Pancreas (tissue), 10 donors: ENCODE data around the gene SLC16A2. TPM values are rescaled to one million over a fixed set of nuclear protein-coding genes. Genes with fewer than 3 reads are reported as not detected.

Source experiments
- ATAC-seq, 4 donors: fragments of 200-7000 bp; cut with Tn5 transposase; one replicate each; pipeline versions ENCODE4 v1.8.0 to v1.9.1; 2020; ENCODE audit warnings: mild to moderate bottlenecking in 4 of 4, moderate library complexity in 4 of 4
- DNase-seq, 6 donors: peaks; one replicate each; pipeline ENCODE4 v3.0.0-alpha.2; 2020
- FAIRE-seq: peaks from 2 replicates; lab custom pipeline; 2012; peaks lifted over from hg19 to GRCh38; lab: Jason Lieb, UNC
- H3K27ac ChIP-seq, 4 donors: fragments of 200-600 bp; sonication (generic); 1 replicate in 3 of 4; 2 replicates in 1 of 4; pipeline versions ENCODE4 v1.5.0 to v1.8.0; 2020
- H3K27me3 ChIP-seq, 4 donors: fragments of 200-600 bp; one replicate each; pipeline ENCODE4 v1.8.0; 2021
- H3K36me3 ChIP-seq, 3 donors: fragments of 200-600 bp; sonication (generic) in 1 of 3; one replicate each; pipeline versions ENCODE4 v1.5.0 to v1.8.0; 2020 to 2021
- H3K4me1 ChIP-seq, 3 donors: fragments of 200-600 bp; one replicate each; pipeline ENCODE4 v1.8.0; 2021
- H3K4me3 ChIP-seq, 4 donors: fragments of 200-600 bp; sonication (generic) in 2 of 4; one replicate each; pipeline versions ENCODE4 v1.5.0 to v1.8.0; 2020 to 2021
- H3K9me3 ChIP-seq, 4 donors: fragments of 200-600 bp; one replicate each; pipeline ENCODE4 v1.8.0; 2021
- WGBS, 2 donors: extraction: QIAGEN DNeasy Blood & Tissue Kit; methylation state at CpG; one replicate each; pipeline ENCODE4 v1.1.7; 2013; 5-methylcytosine and 5-hydroxymethylcytosine counted together
- intact Hi-C, 3 donors: fragments of 100-400 bp; cut with DNase I; formaldehyde crosslinking; loops; one replicate each; pipeline versions ENCODE4 v1.11.1 to v1.14.2; 2022
- polyA plus RNA-seq, 2 donors: library from polyadenylated mRNA; stranded (reverse); fragments of 200-250 nt; gene quantifications; one replicate each; pipeline ENCODE4 v1.2.3, GENCODE V29; 2013
- total RNA-seq, 6 donors: library from RNA; stranded (reverse); fragmentation: NEBNext Ultra II Directional in 4 of 6; extraction: Animal tissue kit (Norgen Biotek cat#: 25700) in 4 of 6; gene quantifications; one replicate each; pipeline versions ENCODE4 v1.2.1 to v1.2.4, GENCODE V29; 2021 to 2023
- TF ChIP-seq, protein P1 (sequence below), 4 donors: fragments of 200-600 bp; sonication (generic) in 3 of 4; IDR thresholded peaks; one replicate each; pipeline versions ENCODE4 v1.5.0 to v1.8.0; 2021; ENCODE audit warnings: antibody characterized with exemption in 4 of 4
- donor health status: healthy with polysubstance abuse.
- donor health status: DM: no; HTN: no; CAD: no; lungs with moderate emphysema.
- donor health status: DM: no; HTN: no; CAD: no.
- donor health status: control.
- donor health status: control.
- donor health status: Bipolar disorder and iron deficiency.
- donor health status: DM: yes; HTN: yes; CAD: no.
- donor health status: DM: no; HTN: no; CAD: no.
- donor health status: DM: no; HTN: no; CAD: no.
- donor health status: DM: yes; HTN: yes; CAD: no.

The SLC16A2 gene
- total and polyA plus RNA-seq, 8 donors = 2.2 to 8.4 (median 3.8) TPM

DNA sequence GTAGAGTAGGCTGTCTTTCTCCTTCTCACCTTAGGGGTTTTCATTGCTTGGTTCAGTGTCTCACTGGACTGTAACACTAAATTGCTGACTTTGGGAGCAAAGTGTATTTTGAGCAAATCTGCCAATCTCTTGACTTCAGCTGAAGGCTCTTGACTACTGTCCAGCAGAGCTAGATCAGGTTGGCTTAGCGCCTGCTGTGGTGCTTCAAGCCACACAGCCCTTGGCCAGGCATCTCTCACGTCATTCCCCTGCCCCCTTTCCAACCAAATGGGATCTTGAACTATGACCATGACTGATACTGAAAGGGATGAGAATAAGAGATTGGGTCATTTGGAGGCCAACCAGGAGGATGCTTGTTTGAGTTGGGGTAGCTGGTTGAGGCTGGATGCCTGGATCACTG is 4.8 kb downstream of the SLC16A2 start:
- H3K27me3 ChIP-seq = peaks cover 0 to 4% (median 0%) of the 10 kb centered on the region in 4 donors
- intact Hi-C loops = no loop called here
- FAIRE-seq = no peak

GRCh38 chrX:74426615-74427014 is 5.3 kb downstream of the SLC16A2 start:
- intact Hi-C loops = no loop called here
- FAIRE-seq = no peak

More for the DNA sequence above, 4.8 kb downstream of the SLC16A2 start:
- ATAC-seq = no peak
- Histone ChIP-seq H3K27ac (no peak overlapping the region), H3K36me3 (no peaks in the 10 kb centered on the region), H3K9me3 (no peaks in the 10 kb centered on the region), H3K4me1 (no peaks in the 10 kb centered on the region), H3K4me3 (no peak overlapping the region)
- TF ChIP-seq, protein P1, sequence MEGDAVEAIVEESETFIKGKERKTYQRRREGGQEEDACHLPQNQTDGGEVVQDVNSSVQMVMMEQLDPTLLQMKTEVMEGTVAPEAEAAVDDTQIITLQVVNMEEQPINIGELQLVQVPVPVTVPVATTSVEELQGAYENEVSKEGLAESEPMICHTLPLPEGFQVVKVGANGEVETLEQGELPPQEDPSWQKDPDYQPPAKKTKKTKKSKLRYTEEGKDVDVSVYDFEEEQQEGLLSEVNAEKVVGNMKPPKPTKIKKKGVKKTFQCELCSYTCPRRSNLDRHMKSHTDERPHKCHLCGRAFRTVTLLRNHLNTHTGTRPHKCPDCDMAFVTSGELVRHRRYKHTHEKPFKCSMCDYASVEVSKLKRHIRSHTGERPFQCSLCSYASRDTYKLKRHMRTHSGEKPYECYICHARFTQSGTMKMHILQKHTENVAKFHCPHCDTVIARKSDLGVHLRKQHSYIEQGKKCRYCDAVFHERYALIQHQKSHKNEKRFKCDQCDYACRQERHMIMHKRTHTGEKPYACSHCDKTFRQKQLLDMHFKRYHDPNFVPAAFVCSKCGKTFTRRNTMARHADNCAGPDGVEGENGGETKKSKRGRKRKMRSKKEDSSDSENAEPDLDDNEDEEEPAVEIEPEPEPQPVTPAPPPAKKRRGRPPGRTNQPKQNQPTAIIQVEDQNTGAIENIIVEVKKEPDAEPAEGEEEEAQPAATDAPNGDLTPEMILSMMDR (IDR thresholded peaks at IDR 0.05) = no peak
- 75 to 81% methylated on average over 2 of the region's 2 CpGs for WGBS, 2 donors
- DNase-seq = no peak

GRCh38 chrX:74431797-74432196 is 10.5 kb downstream of the SLC16A2 start:
- Histone ChIP-seq H3K4me3 (no peak overlapping the region), H3K36me3 (no peaks in the 10 kb centered on the region), H3K9me3 (no peaks in the 10 kb centered on the region), H3K4me1 (no peaks in the 10 kb centered on the region), H3K27me3 (peaks cover 0 to 13% (median 0%) of the 10 kb centered on the region in 4 donors), H3K27ac (no peak overlapping the region)
- intact Hi-C loops = no loop called here
- no peak for ATAC-seq
- TF ChIP-seq, protein P1 (IDR thresholded peaks at IDR 0.05) = no peak
- no peak for DNase-seq
- 24 to 47% methylated on average over 2 of the region's 2 CpGs for WGBS, 2 donors
- FAIRE-seq = no peak

More at GRCh38 chrX:74426615-74427014, 5.3 kb downstream of the SLC16A2 start:
- ATAC-seq (no peak), DNase-seq (no peak)
- Histone ChIP-seq H3K4me1 (no peaks in the 10 kb centered on the region), H3K9me3 (no peaks in the 10 kb centered on the region), H3K27me3 (peaks cover 0 to 4% (median 0%) of the 10 kb centered on the region in 4 donors), H3K36me3 (no peaks in the 10 kb centered on the region), H3K4me3 (no peak overlapping the region), H3K27ac (no peak overlapping the region)
- WGBS, 2 donors = 50 to 75% methylated on average over 2 of the region's 2 CpGs
- TF ChIP-seq, protein P1 (IDR thresholded peaks at IDR 0.05) = no peak

DNA sequence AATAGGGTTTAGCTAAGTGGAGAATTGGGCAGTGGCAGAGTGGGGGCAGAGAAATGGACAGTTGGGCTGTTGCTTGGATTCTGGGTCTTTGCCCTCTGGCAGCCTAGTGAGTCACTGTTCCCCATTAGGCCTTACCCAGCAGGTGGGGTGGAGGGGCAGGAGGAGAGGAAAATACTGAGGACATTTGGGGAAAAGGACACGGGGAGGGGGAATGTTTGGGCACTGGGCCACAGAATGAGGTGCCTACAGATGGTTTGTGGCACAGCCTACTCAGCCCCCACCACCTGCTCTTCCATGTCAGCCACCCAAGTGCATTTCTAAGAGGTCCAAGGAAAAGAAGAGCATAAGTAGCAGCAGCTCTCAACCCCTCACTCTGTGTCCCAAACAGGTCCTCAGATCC is 13.0 kb downstream of the SLC16A2 start:
- FAIRE-seq = no peak
- no peak for DNase-seq
- Histone ChIP-seq H3K36me3 (no peaks in the 10 kb centered on the region), H3K27ac (no peak overlapping the region), H3K4me1 (no peaks in the 10 kb centered on the region), H3K4me3 (no peak overlapping the region), H3K9me3 (no peaks in the 10 kb centered on the region), H3K27me3 (peaks cover 0 to 13% (median 0%) of the 10 kb centered on the region in 4 donors)
- TF ChIP-seq, protein P1 (IDR thresholded peaks at IDR 0.05) = no peak
- WGBS, 2 donors = 73 to 76% methylated on average over 1 of the region's 1 CpG
- intact Hi-C loops = no loop called here
- ATAC-seq = no peak

DNA sequence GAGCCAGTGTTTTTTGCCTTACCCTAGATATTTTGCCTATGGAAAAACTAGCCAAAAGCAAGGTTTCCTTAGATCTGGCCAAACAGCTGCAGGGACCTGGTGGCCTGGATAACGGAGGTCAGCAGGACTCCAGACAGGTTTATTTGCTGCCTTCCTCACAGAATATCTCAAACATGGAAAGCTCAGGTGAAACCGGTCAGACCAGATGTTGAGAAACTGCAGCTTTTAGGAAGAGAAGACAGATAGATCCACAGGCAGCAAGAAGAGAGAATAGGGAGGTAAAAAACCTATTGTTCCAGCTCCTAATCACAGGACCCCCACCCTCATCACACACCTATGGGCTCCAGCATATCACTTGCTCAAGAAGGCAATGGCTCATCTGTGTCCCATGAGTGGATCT is 16.2 kb downstream of the SLC16A2 start:
- no peaks in the 10 kb centered on the region for H3K36me3 ChIP-seq
- no peak overlapping the region for H3K4me3 ChIP-seq
- peaks cover 0 to 9% (median 0%) of the 10 kb centered on the region in 4 donors for H3K27me3 ChIP-seq
- H3K27ac ChIP-seq = no peak overlapping the region
- DNase-seq = no peak
- WGBS, 2 donors = 28 to 30% methylated on average over 2 of the region's 2 CpGs
- no peak for FAIRE-seq
- intact Hi-C loops = no loop called here
- TF ChIP-seq, protein P1 (IDR thresholded peaks at IDR 0.05) = no peak
- no peaks in the 10 kb centered on the region for H3K4me1 ChIP-seq
- ATAC-seq = no peak
- no peaks in the 10 kb centered on the region for H3K9me3 ChIP-seq
